IMR-90 (cell line): ENCODE measurements around the gene F10. TPM values are rescaled to one million over a fixed set of nuclear protein-coding genes. Genes with fewer than 3 reads are reported as not detected.
A peak's percentile ranks its signal among the peaks of the same experiment; 100 is the strongest.

Experiments
- ATAC-seq: fragments of 200-7000 bp; cut with Tn5 transposase; 2 replicates; pipeline ENCODE4 v1.9.1; 2020; ENCODE audit warnings: low read depth, mild to moderate bottlenecking, moderate library complexity
- BruUV-seq: library from RNA; stranded (reverse); fragments of 400-500 nt; replicated peaks from 2 replicates; lab custom pipeline; 2021; lab: Mats Ljungman, UMichigan
- CTCF ChIA-PET: fragments of 300-600 bp; formaldehyde crosslinking; extraction: SDS; loops from one replicate; lab custom pipeline; 2021; ENCODE audit warnings: antibody characterized with exemption; lab: Yijun Ruan, JAX
- POLR2A ChIA-PET: fragments of 300-600 bp; sonication (Branson Sonifier 250); formaldehyde crosslinking; loops from one replicate; lab custom pipeline; 2022; ENCODE audit warnings: antibody characterized with exemption; ENCODE audit not compliant: unreplicated experiment; lab: Charles Lee
- DNase-seq: peaks from one replicate; pipeline ENCODE4 v3.0.0; 2013
- H2AFZ ChIP-seq: replicated peaks from 2 replicates; pipeline ENCODE3; 2013; ENCODE audit warnings: low read length, mild to moderate bottlenecking; ENCODE audit not compliant: poor library complexity
- H2AK5ac ChIP-seq: 2 replicates; pipeline ENCODE4 v1.6.1; 2013; ENCODE audit warnings: low read depth, low read length, inconsistent platforms
- H2AK9ac ChIP-seq: replicated peaks from 2 replicates; pipeline ENCODE3; 2013; ENCODE audit warnings: mild to moderate bottlenecking, low read depth, low read length, moderate library complexity; ENCODE audit not compliant: poor library complexity
- H2BK120ac ChIP-seq: 2 replicates; pipeline ENCODE4 v1.6.1; 2013; ENCODE audit warnings: low read depth, low read length, inconsistent platforms
- H2BK15ac ChIP-seq: 3 replicates; pipeline ENCODE4 v1.6.1; 2013; ENCODE audit warnings: low read depth, low read length, inconsistent platforms
- H2BK20ac ChIP-seq: 2 replicates; pipeline ENCODE4 v1.6.1; 2013; ENCODE audit warnings: low read depth, mild to moderate bottlenecking, inconsistent platforms, low read length, moderate library complexity
- H2BK5ac ChIP-seq: 2 replicates; pipeline ENCODE4 v1.6.1; 2013; ENCODE audit warnings: mild to moderate bottlenecking, low read depth, low read length, inconsistent platforms; ENCODE audit not compliant: poor library complexity, severe bottlenecking
- H3K14ac ChIP-seq: replicated peaks from 2 replicates; pipeline ENCODE4 v1.6.1; 2013; ENCODE audit warnings: low read depth, low read length, inconsistent platforms
- H3K18ac ChIP-seq: 2 replicates; pipeline ENCODE4 v1.6.1; 2013; ENCODE audit warnings: low read depth, low read length, control low read depth
- H3K23ac ChIP-seq: 2 replicates; pipeline ENCODE4 v1.6.1; 2013; ENCODE audit warnings: low read depth, low read length, inconsistent platforms
- H3K27ac ChIP-seq: 2 replicates; pipeline ENCODE4 v1.5.1; 2013; ENCODE audit warnings: mild to moderate bottlenecking, control low read depth, low read length; ENCODE audit not compliant: insufficient read depth
- H3K27me3 ChIP-seq: 2 replicates; pipeline ENCODE4 v1.6.1; 2013; ENCODE audit warnings: low read length; ENCODE audit not compliant: control insufficient read depth, insufficient read depth
- H3K36me3 ChIP-seq: 2 replicates; pipeline ENCODE4 v1.6.1; 2013; ENCODE audit warnings: low read length, mixed read lengths; ENCODE audit not compliant: control insufficient read depth, insufficient read depth
- H3K4ac ChIP-seq: 2 replicates; pipeline ENCODE4 v1.6.1; 2013; ENCODE audit warnings: low read depth, low read length, inconsistent platforms
- H3K4me1 ChIP-seq: 2 replicates; pipeline ENCODE4 v1.6.1; 2013; ENCODE audit warnings: low read length, mixed read lengths; ENCODE audit not compliant: control insufficient read depth, insufficient read depth
- H3K4me2 ChIP-seq: 2 replicates; pipeline ENCODE4 v1.6.1; 2013; ENCODE audit warnings: low read depth, mild to moderate bottlenecking, control low read depth, low read length, moderate library complexity
- H3K4me3 ChIP-seq: 2 replicates; pipeline ENCODE4 v1.5.1; 2013; ENCODE audit warnings: low read depth, mild to moderate bottlenecking, control low read depth, low read length, moderate library complexity; ENCODE audit not compliant: insufficient read depth
- H3K56ac ChIP-seq: 2 replicates; pipeline ENCODE4 v1.6.1; 2013; ENCODE audit warnings: low read length, inconsistent platforms; ENCODE audit not compliant: insufficient read depth; ENCODE audit errors: extremely low read depth
- H3K79me1 ChIP-seq, 2 experiments: 2 replicates each; pipeline ENCODE4 v1.6.1; 2013; ENCODE audit warnings: low read length in 2 of 2, inconsistent platforms in 1 of 2, low read depth in 1 of 2
- H3K9ac ChIP-seq: 2 replicates; pipeline ENCODE4 v1.6.1; 2013; ENCODE audit warnings: low read depth, low read length, control low read depth
- H3K9me1 ChIP-seq: 2 replicates; pipeline ENCODE4 v1.6.1; 2013; ENCODE audit warnings: low read length, inconsistent platforms; ENCODE audit not compliant: insufficient read depth
- H3K9me3 ChIP-seq: 2 replicates; pipeline ENCODE4 v1.6.1; 2013; ENCODE audit warnings: low read length; ENCODE audit not compliant: control insufficient read depth, insufficient read depth
- H4K20me1 ChIP-seq: 2 replicates; pipeline ENCODE4 v1.6.1; 2013; ENCODE audit warnings: low read length, inconsistent platforms; ENCODE audit not compliant: insufficient read depth
- H4K5ac ChIP-seq: 2 replicates; pipeline ENCODE4 v1.6.1; 2013; ENCODE audit warnings: mild to moderate bottlenecking, low read depth, low read length, control low read depth
- H4K8ac ChIP-seq, 2 experiments: 2 replicates each; pipeline ENCODE4 v1.6.1; 2013; ENCODE audit warnings: low read depth in 2 of 2, low read length in 2 of 2, control low read depth in 1 of 2, inconsistent platforms in 1 of 2
- H4K91ac ChIP-seq: 2 replicates; pipeline ENCODE4 v1.6.1; 2013; ENCODE audit warnings: low read depth, low read length, inconsistent platforms; ENCODE audit not compliant: insufficient read depth
- BHLHE40 ChIP-seq: fragments of 150-350 bp; IDR thresholded peaks from 2 replicates; pipeline ENCODE4 v1.6.1; 2016; ENCODE audit warnings: mild to moderate bottlenecking, low read depth, low read length
- CEBPB ChIP-seq: IDR thresholded peaks from 2 replicates; pipeline ENCODE4 v1.6.1; 2012; ENCODE audit warnings: low read depth, low read length, improper control_type of control experiment
- CHD1 ChIP-seq: IDR thresholded peaks from 2 replicates; pipeline ENCODE4 v1.6.1; 2012; ENCODE audit warnings: low read depth, low read length, improper control_type of control experiment
- CTCF ChIP-seq: conservative IDR thresholded peaks from 2 replicates; pipeline ENCODE4 v1.5.1; 2012; ENCODE audit warnings: mild to moderate bottlenecking, low read depth, low read length, improper control_type of control experiment
- ELK1 ChIP-seq: fragments of 150-350 bp; IDR thresholded peaks from 2 replicates; pipeline ENCODE4 v1.6.1; 2016; ENCODE audit warnings: low read depth, mild to moderate bottlenecking, low read length, moderate library complexity, borderline replicate concordance
- FOS ChIP-seq: fragments of 150-350 bp; IDR thresholded peaks from 2 replicates; pipeline ENCODE4 v1.6.1; 2016; ENCODE audit warnings: low read depth, low read length
- MAFK ChIP-seq: IDR thresholded peaks from 2 replicates; pipeline ENCODE4 v1.6.1; 2012; ENCODE audit warnings: low read depth, low read length, improper control_type of control experiment
- MAZ ChIP-seq: IDR thresholded peaks from 2 replicates; pipeline ENCODE4 v1.6.1; 2012; ENCODE audit warnings: low read depth, mild to moderate bottlenecking, low read length, improper control_type of control experiment, moderate library complexity, borderline replicate concordance
- MXI1 ChIP-seq: IDR thresholded peaks from 2 replicates; pipeline ENCODE4 v1.6.1; 2012; ENCODE audit warnings: low read depth, mild to moderate bottlenecking, low read length, moderate library complexity, borderline replicate concordance
- NFE2L2 ChIP-seq: fragments of 150-350 bp; IDR thresholded peaks from 2 replicates; pipeline ENCODE4 v1.6.1; 2016; ENCODE audit warnings: low read depth, mild to moderate bottlenecking, low read length
- POLR2A ChIP-seq: IDR thresholded peaks from 2 replicates; pipeline ENCODE4 v1.6.1; 2012; ENCODE audit warnings: mild to moderate bottlenecking, low read depth, low read length
- RAD21 ChIP-seq: IDR thresholded peaks from 2 replicates; pipeline ENCODE4 v1.6.1; 2012; ENCODE audit warnings: low read length, improper control_type of control experiment
- RFX5 ChIP-seq: IDR thresholded peaks from 2 replicates; pipeline ENCODE4 v1.8.0; 2012; ENCODE audit warnings: low read depth, mild to moderate bottlenecking, low read length, moderate library complexity
- SMC3 ChIP-seq: fragments of 150-350 bp; IDR thresholded peaks from 2 replicates; pipeline ENCODE4 v1.6.1; 2016; ENCODE audit warnings: low read depth, mild to moderate bottlenecking, antibody characterized with exemption, low read length, moderate library complexity
- USF2 ChIP-seq: fragments of 150-350 bp; IDR thresholded peaks from 2 replicates; pipeline ENCODE4 v1.6.1; 2017; ENCODE audit warnings: mild to moderate bottlenecking, antibody characterized with exemption, low read length, low read depth
- WGBS, 2 experiments: methylation state at CpG; one replicate each; pipeline versions ENCODE4 v1.1.5 to v1.1.7; 2013; ENCODE audit warnings: missing lambda C conversion rate in 2 of 2; ENCODE audit not compliant: insufficient read length in 1 of 2; ENCODE audit errors: extremely low coverage in 2 of 2; 5-methylcytosine and 5-hydroxymethylcytosine counted together
- dilution Hi-C: fragments of 300-500 bp; cut with HindIII; formaldehyde crosslinking; loops from one replicate; pipeline ENCODE4 v1.14.3; 2018; ENCODE audit warnings: low sequenced_read_pairs; ENCODE audit not compliant: unreplicated experiment
- in situ Hi-C: fragments of 300-500 bp; cut with MboI; formaldehyde crosslinking; loops from 3 replicates; pipeline ENCODE4 v1.14.3; 2019; ENCODE audit warnings: low sequenced_read_pairs, inconsistent platforms, mixed read lengths
- intact Hi-C: fragments of 100-400 bp; cut with micrococcal nuclease; formaldehyde crosslinking; loops from 2 replicates; pipeline ENCODE4 v1.10.0; 2022
- polyA plus RNA-seq, 3 experiments: library from polyadenylated mRNA; depleted of rRNA; stranded (reverse); fragments of >200 nt; gene quantifications; 2 replicates each; pipeline ENCODE4 v1.2.3, GENCODE V29; 2012; ENCODE audit warnings: low replicate concordance in 1 of 3
- total RNA-seq: library from RNA; depleted of rRNA; stranded (reverse); fragments of >200 nt; gene quantifications from 2 replicates; pipeline ENCODE4 v1.2.3, GENCODE V29; 2012

The F10 gene
- total and polyA plus RNA-seq, 2 of the 4 experiments (the other 2 are of a cell fraction): 9.1 to 19.5 TPM

GRCh38 chr13:113187263-113187669 lies 64.7 kb downstream of the F10 start:
- Histone ChIP-seq H4K8ac (peak overlapping the region; percentile 87 to 97), H3K27me3 (no peaks in the 10 kb centered on the region), H3K23ac (peak overlapping the region; percentile 80), H2AK5ac (peak overlapping the region; percentile 94), H4K5ac (peak overlapping the region; percentile 94), H2BK20ac (peak overlapping the region; percentile 95), H2AFZ (peak overlapping the region; percentile 24), H2BK5ac (peak overlapping the region; percentile 96), H3K9me1 (peaks cover 16% of the 10 kb centered on the region), H3K4me1 (peaks cover 21% of the 10 kb centered on the region), H3K27ac (peak overlapping the region; percentile 94), H3K9ac (peak overlapping the region; percentile 47), H3K56ac (peak overlapping the region; percentile 86), H3K79me1 (peaks cover 42 to 70% of the 10 kb centered on the region in 2 experiments), H4K20me1 (no peaks in the 10 kb centered on the region), H3K4ac (peak overlapping the region; percentile 97), H3K4me2 (peak overlapping the region; percentile 29), H3K9me3 (peaks cover 7% of the 10 kb centered on the region; the same call in 1 of the 2 replicates), H2AK9ac (peak overlapping the region; percentile 90), H4K91ac (peak overlapping the region; percentile 99), H3K14ac (peak overlapping the region; percentile 95), H3K4me3 (peak overlapping the region; percentile 7; the same call in 1 of the 2 replicates), H3K36me3 (peaks cover 41% of the 10 kb centered on the region), H2BK15ac (peak overlapping the region; percentile 78), H2BK120ac (peak overlapping the region; percentile 97), H3K18ac (peak overlapping the region; percentile 93)
- ATAC-seq (peak; percentile 98), DNase-seq (peak; percentile 100)
- dilution Hi-C loops: no loop called here
- ChIA-PET POLR2A (interaction anchor here (1.3 kb wide), 1 partner anchor 22 kb away, joined by 4 read pairs; the partner anchor contains the start of genes CUL4A and PCID2), CTCF (interaction anchor here (0.9 kb wide), 1 partner anchor 8 kb away, joined by 3 read pairs; no protein-coding TSS in a partner anchor)
- in situ Hi-C loops: no loop called here
- 6% methylated on average over 7 of the region's 9 CpGs; no CpG with 5 or more reads in 1 of the 2 experiments for WGBS, 2 experiments
- intact Hi-C loops: loop anchor here (1.0 kb wide), 1 partner anchor 9 kb away; no protein-coding TSS in a partner anchor
- no TSS peak for BruUV-seq
- TF ChIP-seq SMC3 (no peak), CTCF (no peak), BHLHE40 (peak; percentile 57), NFE2L2 (no peak; the same call in 1 of the 2 replicates), POLR2A (peak; percentile 62; the same call in 1 of the 2 replicates), MAZ (no peak), CHD1 (no peak), USF2 (peak; percentile 84), ELK1 (no peak), MAFK (no peak), FOS (peak; percentile 98), MXI1 (no peak), RFX5 (no peak), RAD21 (no peak), CEBPB (peak; percentile 42)
